DND-41 (cell line): Measurements from ENCODE around the gene AGAP1.

Source experiments
- ATAC-seq: fragments of 200-7000 bp; cut with Tn5 transposase; 3 replicates; pipeline ENCODE4 v1.9.1; 2021; ENCODE audit warnings: low read depth; ENCODE audit not compliant: insufficient read depth
- DNase-seq: peaks from one replicate; pipeline ENCODE4 v3.0.0-alpha.2; 2020
- H2AFZ ChIP-seq: 2 replicates; pipeline ENCODE4 v1.6.0; 2012; ENCODE audit warnings: low read depth, low read length
- H3K27ac ChIP-seq: 2 replicates; pipeline ENCODE4 v1.5.1; 2012; ENCODE audit warnings: low read length, inconsistent platforms
- H3K27me3 ChIP-seq: fragments of 200-600 bp; sonication (generic); 2 replicates; pipeline ENCODE4 v1.6.0; 2012; ENCODE audit warnings: low read length, mild to moderate bottlenecking, inconsistent platforms; ENCODE audit not compliant: insufficient read depth, poor library complexity
- H3K36me3 ChIP-seq: 2 replicates; pipeline ENCODE4 v1.5.1; 2012; ENCODE audit warnings: low read length, inconsistent platforms; ENCODE audit not compliant: insufficient read depth
- H3K4me1 ChIP-seq: 2 replicates; pipeline ENCODE4 v1.5.1; 2012; ENCODE audit warnings: mild to moderate bottlenecking, low read length; ENCODE audit not compliant: insufficient read depth
- H3K4me2 ChIP-seq: 2 replicates; pipeline ENCODE4 v1.6.0; 2012; ENCODE audit warnings: mild to moderate bottlenecking, moderate library complexity, low read length, inconsistent platforms; ENCODE audit not compliant: insufficient read depth
- H3K4me3 ChIP-seq, 2 experiments: fragments of 200-600 bp in 1 of 2; shearing (Covaris generic) in 1 of 2; 2 replicates each; pipeline ENCODE4 v1.5.1; 2012 to 2016; ENCODE audit warnings: inconsistent platforms in 2 of 2, low read length in 2 of 2, mild to moderate bottlenecking in 2 of 2, low read depth in 1 of 2, moderate library complexity in 1 of 2
- H3K79me2 ChIP-seq: 2 replicates; pipeline ENCODE4 v1.6.0; 2012; ENCODE audit warnings: low read length, inconsistent platforms; ENCODE audit not compliant: insufficient read depth
- H3K9ac ChIP-seq: 2 replicates; pipeline ENCODE4 v1.6.0; 2012; ENCODE audit warnings: low read depth, mild to moderate bottlenecking, inconsistent platforms, low read length, moderate library complexity
- H3K9me3 ChIP-seq: 2 replicates; pipeline ENCODE4 v1.5.1; 2012; ENCODE audit warnings: low read length, moderate library complexity, mild to moderate bottlenecking, inconsistent platforms; ENCODE audit not compliant: insufficient read depth, severe bottlenecking
- H4K20me1 ChIP-seq: 2 replicates; pipeline ENCODE4 v1.6.0; 2012; ENCODE audit warnings: low read length; ENCODE audit not compliant: insufficient read depth
- CTCF ChIP-seq: IDR thresholded peaks from 2 replicates; pipeline ENCODE4 v1.5.1; 2012; ENCODE audit warnings: borderline replicate concordance, low read length, moderate library complexity, mild to moderate bottlenecking; ENCODE audit not compliant: poor library complexity, severe bottlenecking; ENCODE audit errors: extremely low read depth
- EZH2 ChIP-seq: IDR thresholded peaks from 3 replicates; pipeline ENCODE4 v1.6.1; 2012; ENCODE audit warnings: borderline replicate concordance, low read depth, mild to moderate bottlenecking, moderate library complexity, low read length, inconsistent platforms; ENCODE audit not compliant: severe bottlenecking

The AGAP1 gene

GRCh38 chr2:236177604-236177966 lies 683.7 kb downstream of the AGAP1 start:
- Histone ChIP-seq H3K79me2 (no peaks in the 10 kb centered on the region), H3K4me2 (no peak overlapping the region), H3K4me3 (no peak overlapping the region), H3K9me3 (no peaks in the 10 kb centered on the region), H3K36me3 (no peaks in the 10 kb centered on the region), H4K20me1 (no peaks in the 10 kb centered on the region), H3K9ac (no peak overlapping the region), H3K27ac (no peak overlapping the region), H2AFZ (no peak overlapping the region), H3K4me1 (no peaks in the 10 kb centered on the region), H3K27me3 (no peaks in the 10 kb centered on the region)
- DNase-seq, result no peak
- TF ChIP-seq EZH2, result no peak
- TF ChIP-seq CTCF, result no peak
- ATAC-seq, result no peak

- no peaks in the 10 kb centered on the region for H3K4me1 ChIP-seq
- no peak for DNase-seq
- TF ChIP-seq CTCF, result peak; percentile 29
- TF ChIP-seq EZH2, result no peak
Measured at GRCh38 chr2:236177967-236178889, 684.4 kb downstream of the AGAP1 start.

GRCh38 chr2:236178890-236179235 lies 685.0 kb downstream of the AGAP1 start:
- H2AFZ ChIP-seq, result no peak overlapping the region
- H3K27ac ChIP-seq, result no peak overlapping the region
- no peaks in the 10 kb centered on the region for H3K4me1 ChIP-seq
- no peaks in the 10 kb centered on the region for H3K27me3 ChIP-seq
- H3K9me3 ChIP-seq, result no peaks in the 10 kb centered on the region
- no peak overlapping the region for H3K9ac ChIP-seq
- H3K4me2 ChIP-seq, result no peak overlapping the region
- H4K20me1 ChIP-seq, result no peaks in the 10 kb centered on the region
- no peak overlapping the region for H3K4me3 ChIP-seq
- H3K36me3 ChIP-seq, result no peaks in the 10 kb centered on the region
- DNase-seq (no peak), ATAC-seq (no peak)
- TF ChIP-seq CTCF (no peak), EZH2 (no peak)
- no peaks in the 10 kb centered on the region for H3K79me2 ChIP-seq

More at GRCh38 chr2:236177967-236178889, 684.4 kb downstream of the AGAP1 start:
- no peak overlapping the region for H3K4me2 ChIP-seq
- H3K79me2 ChIP-seq, result no peaks in the 10 kb centered on the region
- H3K9ac ChIP-seq, result no peak overlapping the region
- no peaks in the 10 kb centered on the region for H3K36me3 ChIP-seq
- H3K4me3 ChIP-seq, result no peak overlapping the region
- no peaks in the 10 kb centered on the region for H3K27me3 ChIP-seq
- no peak overlapping the region for H2AFZ ChIP-seq
- no peaks in the 10 kb centered on the region for H4K20me1 ChIP-seq
- H3K9me3 ChIP-seq, result no peaks in the 10 kb centered on the region
- no peak overlapping the region for H3K27ac ChIP-seq
- no peak for ATAC-seq
